ENCODE results near the gene ENTPD7. TPM values are rescaled to one million over a fixed set of nuclear protein-coding genes. Genes with fewer than 3 reads are reported as not detected.

Gene ENTPD7, protein sequence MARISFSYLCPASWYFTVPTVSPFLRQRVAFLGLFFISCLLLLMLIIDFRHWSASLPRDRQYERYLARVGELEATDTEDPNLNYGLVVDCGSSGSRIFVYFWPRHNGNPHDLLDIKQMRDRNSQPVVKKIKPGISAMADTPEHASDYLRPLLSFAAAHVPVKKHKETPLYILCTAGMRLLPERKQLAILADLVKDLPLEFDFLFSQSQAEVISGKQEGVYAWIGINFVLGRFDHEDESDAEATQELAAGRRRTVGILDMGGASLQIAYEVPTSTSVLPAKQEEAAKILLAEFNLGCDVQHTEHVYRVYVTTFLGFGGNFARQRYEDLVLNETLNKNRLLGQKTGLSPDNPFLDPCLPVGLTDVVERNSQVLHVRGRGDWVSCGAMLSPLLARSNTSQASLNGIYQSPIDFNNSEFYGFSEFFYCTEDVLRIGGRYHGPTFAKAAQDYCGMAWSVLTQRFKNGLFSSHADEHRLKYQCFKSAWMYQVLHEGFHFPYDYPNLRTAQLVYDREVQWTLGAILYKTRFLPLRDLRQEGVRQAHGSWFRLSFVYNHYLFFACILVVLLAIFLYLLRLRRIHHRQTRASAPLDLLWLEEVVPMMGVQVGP
- total RNA-seq (6.7 and 9.4 TPM in 2 replicates), polyA plus RNA-seq (3.4 and 5.1 TPM in 2 replicates)

DNA sequence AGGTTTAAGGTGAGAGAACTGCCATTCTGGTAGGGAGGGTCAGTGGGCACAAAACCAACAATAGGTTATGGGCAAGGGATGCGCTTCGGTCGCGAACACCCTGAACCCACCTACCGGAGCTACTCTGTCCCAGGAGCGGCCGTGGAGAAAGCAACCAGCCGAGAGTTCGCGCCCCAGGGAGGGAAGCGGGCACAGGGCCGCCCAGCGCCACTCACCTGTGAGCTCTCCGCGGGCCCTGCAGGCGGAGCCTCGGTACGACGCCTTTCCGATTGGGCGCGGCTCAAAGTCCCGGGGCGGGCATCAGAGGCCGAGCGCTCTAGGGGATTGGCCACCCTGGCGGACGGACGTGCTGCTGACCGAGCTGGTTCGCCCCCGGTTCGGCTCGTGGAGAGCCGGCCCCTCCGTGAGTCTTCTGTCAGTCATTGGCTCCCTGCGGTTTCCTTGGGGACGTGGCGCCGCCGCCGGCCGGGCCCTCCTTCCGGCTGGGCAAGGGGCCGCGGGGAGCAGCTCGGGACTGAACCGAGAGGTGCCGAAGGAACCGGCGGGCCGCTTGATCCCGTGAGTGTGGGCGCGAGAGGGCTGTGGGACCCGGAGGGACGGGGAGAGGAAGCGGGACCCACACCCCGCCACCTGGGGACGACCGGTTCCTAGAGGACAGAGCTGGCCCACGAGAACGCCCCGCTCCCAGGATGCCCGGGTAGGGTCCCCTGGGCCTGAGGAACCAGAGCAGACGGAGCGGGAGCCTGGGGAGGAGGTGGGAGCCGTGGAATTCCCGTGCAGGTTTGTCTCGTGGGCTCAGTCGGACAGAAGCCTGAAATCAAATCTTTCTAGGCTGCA, at the start of gene ENTPD7:
TSS of gene ENTPD7 (plus strand) at position 479 of the 837 bp plus-strand sequence. CDS start 448 bp downstream, outside the sequence.
- no peaks in the 10 kb centered on the region for H3K36me3 ChIP-seq
- H3K27me3 ChIP-seq = peaks cover 25% of the 10 kb centered on the region
- H3K9me3 ChIP-seq (ENCODE audit: low read depth) = no peaks in the 10 kb centered on the region
- peaks cover 6% of the 10 kb centered on the region for H3K4me1 ChIP-seq (ENCODE audit: low read depth)
- H3K27ac ChIP-seq = peak within 1 kb of the TSS; percentile 5
- H3K4me3 ChIP-seq = peak within 1 kb of the TSS; percentile 85
- TF ChIP-seq, protein P1, sequence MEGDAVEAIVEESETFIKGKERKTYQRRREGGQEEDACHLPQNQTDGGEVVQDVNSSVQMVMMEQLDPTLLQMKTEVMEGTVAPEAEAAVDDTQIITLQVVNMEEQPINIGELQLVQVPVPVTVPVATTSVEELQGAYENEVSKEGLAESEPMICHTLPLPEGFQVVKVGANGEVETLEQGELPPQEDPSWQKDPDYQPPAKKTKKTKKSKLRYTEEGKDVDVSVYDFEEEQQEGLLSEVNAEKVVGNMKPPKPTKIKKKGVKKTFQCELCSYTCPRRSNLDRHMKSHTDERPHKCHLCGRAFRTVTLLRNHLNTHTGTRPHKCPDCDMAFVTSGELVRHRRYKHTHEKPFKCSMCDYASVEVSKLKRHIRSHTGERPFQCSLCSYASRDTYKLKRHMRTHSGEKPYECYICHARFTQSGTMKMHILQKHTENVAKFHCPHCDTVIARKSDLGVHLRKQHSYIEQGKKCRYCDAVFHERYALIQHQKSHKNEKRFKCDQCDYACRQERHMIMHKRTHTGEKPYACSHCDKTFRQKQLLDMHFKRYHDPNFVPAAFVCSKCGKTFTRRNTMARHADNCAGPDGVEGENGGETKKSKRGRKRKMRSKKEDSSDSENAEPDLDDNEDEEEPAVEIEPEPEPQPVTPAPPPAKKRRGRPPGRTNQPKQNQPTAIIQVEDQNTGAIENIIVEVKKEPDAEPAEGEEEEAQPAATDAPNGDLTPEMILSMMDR (IDR thresholded peaks at IDR 0.05; ENCODE audit: low read depth, low read length) = peak; percentile 16
- peak; percentile 97 to 99 for DNase-seq (ENCODE audit: low read depth in 1 of 2, low spot score in 1 of 2)

DNA sequence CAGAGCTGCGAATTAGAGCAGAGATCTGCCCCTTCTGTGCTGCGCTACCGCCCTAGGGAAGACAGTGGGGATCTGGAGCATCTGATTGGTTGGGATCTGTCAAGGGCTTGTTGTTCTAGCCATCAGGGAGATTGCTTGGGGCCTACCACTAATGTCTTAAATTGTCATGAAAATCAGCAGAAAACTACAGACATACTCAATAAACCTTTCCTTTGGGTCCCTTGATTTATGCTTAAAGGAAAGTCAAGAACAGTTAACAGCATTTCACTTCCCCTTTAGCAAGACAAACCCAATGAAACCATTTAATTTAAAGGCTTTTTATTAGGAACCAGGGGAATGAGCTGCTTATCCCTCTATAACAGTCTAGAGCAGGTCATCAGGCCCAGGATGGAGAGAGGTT, 49.1 kb upstream of the ENTPD7 start:
- TF ChIP-seq, protein P1 (IDR thresholded peaks at IDR 0.05; ENCODE audit: low read depth, low read length) = no peak
- no peak overlapping the region for H3K4me3 ChIP-seq
- H3K4me1 ChIP-seq (ENCODE audit: low read depth) = no peaks in the 10 kb centered on the region
- no peaks in the 10 kb centered on the region for H3K9me3 ChIP-seq (ENCODE audit: low read depth)
- H3K27ac ChIP-seq = no peak overlapping the region
- peaks cover 8% of the 10 kb centered on the region for H3K36me3 ChIP-seq
- DNase-seq (ENCODE audit: low read depth in 1 of 2, low spot score in 1 of 2) = no peak
- no peaks in the 10 kb centered on the region for H3K27me3 ChIP-seq

DNA sequence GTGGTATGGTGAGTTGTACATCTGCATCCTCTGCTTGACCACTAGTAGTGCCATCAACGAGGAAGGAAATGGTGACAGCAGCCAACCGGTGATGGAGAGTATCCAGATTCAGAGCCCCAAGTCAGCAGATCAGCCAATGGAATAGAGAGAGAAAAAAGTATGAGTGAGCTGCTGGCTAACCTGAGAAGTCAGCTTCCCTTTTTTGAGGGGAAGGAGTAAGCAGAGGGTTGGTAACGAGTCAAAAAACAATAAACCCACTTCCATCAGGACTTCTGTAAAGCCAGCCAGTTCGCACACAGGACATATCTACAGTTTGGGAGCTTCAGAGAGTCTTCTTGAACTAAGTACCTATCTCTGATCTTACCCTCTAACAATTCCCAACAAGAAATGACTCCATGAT, 48.0 kb upstream of the ENTPD7 start:
- Histone ChIP-seq H3K9me3 (ENCODE audit: low read depth) (no peaks in the 10 kb centered on the region), H3K27me3 (no peaks in the 10 kb centered on the region), H3K27ac (no peak overlapping the region), H3K36me3 (peaks cover 8% of the 10 kb centered on the region), H3K4me3 (no peak overlapping the region), H3K4me1 (ENCODE audit: low read depth) (no peaks in the 10 kb centered on the region)
- TF ChIP-seq, protein P1 (IDR thresholded peaks at IDR 0.05; ENCODE audit: low read depth, low read length) = no peak
- no peak for DNase-seq (ENCODE audit: low read depth in 1 of 2, low spot score in 1 of 2)

DNA sequence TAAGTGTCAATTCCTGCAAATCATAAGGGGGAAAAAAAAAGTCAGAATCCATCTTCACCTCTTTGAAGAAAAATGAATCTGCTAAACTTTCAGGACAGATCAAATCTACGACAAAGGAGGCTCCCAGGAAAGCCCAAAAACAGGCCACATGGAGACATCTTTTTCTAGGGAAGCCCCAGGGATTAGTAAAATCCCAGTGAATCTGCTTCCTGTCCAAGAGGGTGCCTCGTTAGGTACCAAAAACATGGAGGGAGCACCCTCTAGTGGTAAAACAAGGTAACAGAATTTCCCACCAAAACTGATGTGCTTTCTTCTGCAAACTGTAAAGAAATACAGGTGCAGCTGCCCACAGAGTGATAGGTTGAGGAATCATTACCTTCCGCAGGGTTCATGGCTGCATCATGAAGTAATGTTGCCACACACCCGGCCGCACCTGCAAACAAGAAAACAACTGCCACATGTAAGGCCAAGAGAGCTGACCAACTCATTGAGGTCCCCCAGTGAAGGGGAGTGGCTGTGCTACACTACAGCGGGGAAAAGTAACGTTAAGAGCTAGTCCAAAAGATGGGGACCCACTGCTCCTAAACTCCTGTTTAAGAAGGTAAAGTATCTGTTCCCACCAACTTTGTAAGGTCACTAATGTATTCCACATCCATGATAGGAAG, 47.0 kb upstream of the ENTPD7 start:
- TF ChIP-seq, protein P1 (IDR thresholded peaks at IDR 0.05; ENCODE audit: low read depth, low read length) = peak; percentile 76
- Histone ChIP-seq H3K27me3 (no peaks in the 10 kb centered on the region), H3K27ac (no peak overlapping the region), H3K4me3 (no peak overlapping the region), H3K36me3 (peaks cover 8% of the 10 kb centered on the region), H3K9me3 (ENCODE audit: low read depth) (no peaks in the 10 kb centered on the region), H3K4me1 (ENCODE audit: low read depth) (peaks cover 7% of the 10 kb centered on the region)
- DNase-seq (ENCODE audit: low read depth in 1 of 2, low spot score in 1 of 2) = peak; percentile 58 to 74

DNA sequence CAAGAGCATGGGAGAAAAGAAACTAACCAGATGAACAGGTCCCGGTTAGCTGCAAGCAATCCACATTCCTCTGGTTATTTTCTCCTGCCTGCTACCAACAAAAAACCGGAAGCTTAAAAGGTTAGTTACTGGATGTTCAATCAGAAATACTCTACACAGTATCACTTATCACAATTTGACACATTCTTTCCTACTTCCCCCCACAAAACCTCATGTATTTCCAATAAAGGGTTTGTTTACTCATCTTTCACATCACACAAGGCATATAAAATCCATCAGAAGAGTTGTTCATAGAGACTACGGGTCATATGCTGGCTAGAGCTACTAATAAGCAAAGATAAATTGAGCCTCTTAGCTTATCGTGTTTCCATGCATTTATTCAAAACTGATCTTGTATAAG, 43.9 kb upstream of the ENTPD7 start:
- DNase-seq (ENCODE audit: low read depth in 1 of 2, low spot score in 1 of 2) = no peak
- no peak overlapping the region for H3K27ac ChIP-seq
- H3K9me3 ChIP-seq (ENCODE audit: low read depth) = no peaks in the 10 kb centered on the region
- no peak overlapping the region for H3K4me3 ChIP-seq
- peaks cover 18% of the 10 kb centered on the region for H3K4me1 ChIP-seq (ENCODE audit: low read depth)
- no peaks in the 10 kb centered on the region for H3K27me3 ChIP-seq
- H3K36me3 ChIP-seq = peaks cover 2% of the 10 kb centered on the region
- TF ChIP-seq, protein P1 (IDR thresholded peaks at IDR 0.05; ENCODE audit: low read depth, low read length) = no peak

All from cardiac muscle cell (in vitro differentiated cells and primary cell).